ENCODE data around the gene OTX1. TPM values are rescaled to one million over a fixed set of nuclear protein-coding genes. Genes with fewer than 3 reads are reported as not detected.
A peak's percentile ranks its signal among the peaks of the same experiment; 100 is the strongest.

The OTX1 gene
- total and polyA plus RNA-seq, 4 donors = 0.59 TPM; not detected in 3

DNA sequence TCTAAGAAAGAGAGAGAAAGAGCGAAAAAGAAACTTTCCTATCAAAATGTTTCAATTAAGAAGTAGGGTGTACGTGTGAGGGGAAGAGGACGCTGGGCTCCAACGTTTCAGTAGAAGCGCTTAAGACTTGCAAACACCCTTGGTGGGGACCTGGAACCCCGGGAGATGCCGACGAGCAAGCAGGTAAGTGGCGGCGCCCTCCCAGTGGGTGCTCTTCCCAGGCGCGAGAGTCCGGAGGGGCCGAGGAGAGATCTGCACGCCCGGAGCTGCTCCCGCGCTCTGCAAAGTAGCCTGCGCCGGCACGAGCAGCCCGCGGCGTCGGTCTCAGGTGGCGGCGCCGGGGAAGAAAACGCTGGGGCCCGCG, 678 bp upstream of the OTX1 start (continued):
- TF ChIP-seq HNF4A (conservative IDR thresholded peaks at IDR 0.05) = no peak
- TF ChIP-seq, protein P1, sequence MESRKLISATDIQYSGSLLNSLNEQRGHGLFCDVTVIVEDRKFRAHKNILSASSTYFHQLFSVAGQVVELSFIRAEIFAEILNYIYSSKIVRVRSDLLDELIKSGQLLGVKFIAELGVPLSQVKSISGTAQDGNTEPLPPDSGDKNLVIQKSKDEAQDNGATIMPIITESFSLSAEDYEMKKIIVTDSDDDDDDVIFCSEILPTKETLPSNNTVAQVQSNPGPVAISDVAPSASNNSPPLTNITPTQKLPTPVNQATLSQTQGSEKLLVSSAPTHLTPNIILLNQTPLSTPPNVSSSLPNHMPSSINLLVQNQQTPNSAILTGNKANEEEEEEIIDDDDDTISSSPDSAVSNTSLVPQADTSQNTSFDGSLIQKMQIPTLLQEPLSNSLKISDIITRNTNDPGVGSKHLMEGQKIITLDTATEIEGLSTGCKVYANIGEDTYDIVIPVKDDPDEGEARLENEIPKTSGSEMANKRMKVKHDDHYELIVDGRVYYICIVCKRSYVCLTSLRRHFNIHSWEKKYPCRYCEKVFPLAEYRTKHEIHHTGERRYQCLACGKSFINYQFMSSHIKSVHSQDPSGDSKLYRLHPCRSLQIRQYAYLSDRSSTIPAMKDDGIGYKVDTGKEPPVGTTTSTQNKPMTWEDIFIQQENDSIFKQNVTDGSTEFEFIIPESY (IDR thresholded peaks at IDR 0.05) = no peak
- TF ChIP-seq, protein P2, sequence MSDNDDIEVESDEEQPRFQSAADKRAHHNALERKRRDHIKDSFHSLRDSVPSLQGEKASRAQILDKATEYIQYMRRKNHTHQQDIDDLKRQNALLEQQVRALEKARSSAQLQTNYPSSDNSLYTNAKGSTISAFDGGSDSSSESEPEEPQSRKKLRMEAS (IDR thresholded peaks at IDR 0.05) = no peak

GRCh38 chr2:63051042-63051794, 588 bp downstream of the OTX1 start:
- no peak for DNase-seq (ENCODE audit: low spot score)
- WGBS = 6% methylated on average over 42 of the region's 42 CpGs
- H3K9ac ChIP-seq (ENCODE audit: low read depth in 1 of 2, low read length in 2 of 2) = no peak overlapping the region
- peaks cover 0 to under 1% (median under 1%) of the 10 kb centered on the region in 4 donors for H3K36me3 ChIP-seq (ENCODE audit: control insufficient read depth in 4 of 4, insufficient read depth in 3 of 4, low read depth in 1 of 4, low read length in 3 of 4)
- no peak overlapping the region for H3K27ac ChIP-seq (ENCODE audit: low read depth in 1 of 2, low read length in 2 of 2)
- H3K9me3 ChIP-seq (ENCODE audit: control insufficient read depth in 4 of 4, low read length in 3 of 4) = peaks cover 0 to 18% (median 3%) of the 10 kb centered on the region in 4 donors
- TF ChIP-seq JUND (IDR thresholded peaks at IDR 0.05) = no peak
- no peak for TF ChIP-seq EGR1 (IDR thresholded peaks at IDR 0.05; ENCODE audit: low read depth in 2 of 2)
- no peak for TF ChIP-seq FOXA1 (IDR thresholded peaks at IDR 0.05)
- TF ChIP-seq HNF4A (conservative IDR thresholded peaks at IDR 0.05) = no peak
- TF ChIP-seq NR2F2 (IDR thresholded peaks at IDR 0.05) = no peak
- H3K4me3 ChIP-seq (ENCODE audit: low read depth in 1 of 3, low read length in 3 of 3) = peak overlapping the region; percentile 47 to 63 (median 56)
- peaks cover 11 to 18% (median 13%) of the 10 kb centered on the region in 4 donors for H3K27me3 ChIP-seq (ENCODE audit: control insufficient read depth in 4 of 4, insufficient read depth in 4 of 4, low read length in 3 of 4)
- H3K4me1 ChIP-seq (ENCODE audit: control insufficient read depth in 4 of 4, insufficient read depth in 4 of 4, low read length in 3 of 4) = peaks cover 23 to 76% (median 56%) of the 10 kb centered on the region in 4 donors

DNA sequence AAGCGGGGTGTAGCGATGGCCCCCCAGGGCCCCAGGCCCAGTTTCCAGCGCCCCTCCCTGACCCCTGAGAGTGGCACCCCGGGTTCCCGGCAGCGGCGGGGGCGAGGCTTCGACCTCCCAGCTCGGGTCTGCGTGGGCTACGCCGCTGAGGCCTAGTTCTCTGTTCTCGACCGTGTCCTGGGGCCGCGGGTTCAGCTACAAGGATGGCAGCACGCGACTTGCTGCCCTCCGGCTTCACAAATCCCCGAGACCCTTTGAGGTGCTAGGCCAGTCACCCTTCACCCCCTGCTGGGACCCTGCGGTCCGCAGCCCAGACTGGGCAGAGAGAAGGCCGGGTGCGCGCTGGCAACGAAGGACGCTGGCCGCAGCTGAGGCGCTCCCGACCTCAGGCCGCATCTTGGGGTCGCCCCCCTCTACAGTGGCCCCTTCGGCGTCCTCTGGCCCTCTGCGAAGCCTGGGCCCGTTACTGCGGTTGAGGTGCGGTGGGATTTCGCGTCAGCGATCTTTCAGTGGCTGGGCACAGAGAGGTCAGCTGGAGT, 1.2 kb downstream of the OTX1 start:
- DNase-seq (ENCODE audit: low spot score) = no peak
- TF ChIP-seq NR2F2 (IDR thresholded peaks at IDR 0.05) (no peak), GABPA (IDR thresholded peaks at IDR 0.05 in 1 of 2, conservative IDR thresholded peaks at IDR 0.05 in 1 of 2) (no peak), YY1 (IDR thresholded peaks at IDR 0.05) (no peak), JUND (IDR thresholded peaks at IDR 0.05) (no peak), SP1 (IDR thresholded peaks at IDR 0.05) (no peak), RAD21 (IDR thresholded peaks at IDR 0.05) (no peak), TAF1 (conservative IDR thresholded peaks at IDR 0.05) (no peak), ATF3 (IDR thresholded peaks at IDR 0.05) (no peak), HNF4A (conservative IDR thresholded peaks at IDR 0.05) (no peak), RXRA (IDR thresholded peaks at IDR 0.05) (no peak), FOXA2 (IDR thresholded peaks at IDR 0.05) (no peak), EGR1 (IDR thresholded peaks at IDR 0.05; ENCODE audit: low read depth in 2 of 2) (no peak), REST (IDR thresholded peaks at IDR 0.05) (no peak)
- TF ChIP-seq, protein P2 (IDR thresholded peaks at IDR 0.05) = no peak
- peak overlapping the region in 2 of 3 donors; percentile 10 to 25 for H3K4me3 ChIP-seq (ENCODE audit: low read depth in 1 of 3, low read length in 3 of 3)
- H3K36me3 ChIP-seq (ENCODE audit: control insufficient read depth in 4 of 4, insufficient read depth in 3 of 4, low read depth in 1 of 4, low read length in 3 of 4) = no peaks in the 10 kb centered on the region
- peaks cover 23 to 79% (median 56%) of the 10 kb centered on the region in 4 donors for H3K4me1 ChIP-seq (ENCODE audit: control insufficient read depth in 4 of 4, insufficient read depth in 4 of 4, low read length in 3 of 4)
- no peak overlapping the region for H3K9ac ChIP-seq (ENCODE audit: low read depth in 1 of 2, low read length in 2 of 2)
- H3K9me3 ChIP-seq (ENCODE audit: control insufficient read depth in 4 of 4, low read length in 3 of 4) = peaks cover 0 to 21% (median 3%) of the 10 kb centered on the region in 4 donors
- 28% methylated on average over 42 of the region's 42 CpGs for WGBS
- no peak overlapping the region for H3K27ac ChIP-seq (ENCODE audit: low read depth in 1 of 2, low read length in 2 of 2)
- H3K27me3 ChIP-seq (ENCODE audit: control insufficient read depth in 4 of 4, insufficient read depth in 4 of 4, low read length in 3 of 4) = peaks cover 11 to 24% (median 15%) of the 10 kb centered on the region in 4 donors
